CD4-positive, alpha-beta T cell treated with Interleukin-12 subunit alpha and Interleukin-12 subunit beta, for 1 hour (primary cell): ENCODE data around the gene LRP1B.
"Not testable (repeated sequence)": the region's sequence is repeated elsewhere in the genome, so short reads cannot be mapped to it uniquely, and the experiment has no call there.

Experiments used
- DNase-seq: peaks from one replicate; pipeline ENCODE4 v3.0.0-alpha.2; 2020

The LRP1B gene

DNA sequence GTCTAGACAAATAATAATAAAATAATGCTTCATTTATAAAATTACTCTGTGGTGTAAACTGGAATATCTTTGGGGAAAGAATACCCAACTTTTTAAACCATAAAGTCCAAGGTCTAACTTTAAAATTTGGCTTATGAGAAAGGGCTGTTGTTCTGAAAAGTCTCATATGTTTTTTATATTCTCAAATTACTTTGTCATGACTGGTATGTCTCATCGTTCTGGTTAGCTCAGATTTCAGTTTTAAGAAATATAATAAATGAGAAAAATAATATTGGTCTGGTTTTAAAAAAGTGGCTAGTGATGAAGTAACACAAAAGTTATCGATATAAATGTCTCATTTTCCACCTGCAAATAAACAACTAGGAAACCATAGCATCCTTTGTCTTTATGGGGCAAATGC is 1658.1 kb downstream of the LRP1B start:
- no peak for DNase-seq

DNA sequence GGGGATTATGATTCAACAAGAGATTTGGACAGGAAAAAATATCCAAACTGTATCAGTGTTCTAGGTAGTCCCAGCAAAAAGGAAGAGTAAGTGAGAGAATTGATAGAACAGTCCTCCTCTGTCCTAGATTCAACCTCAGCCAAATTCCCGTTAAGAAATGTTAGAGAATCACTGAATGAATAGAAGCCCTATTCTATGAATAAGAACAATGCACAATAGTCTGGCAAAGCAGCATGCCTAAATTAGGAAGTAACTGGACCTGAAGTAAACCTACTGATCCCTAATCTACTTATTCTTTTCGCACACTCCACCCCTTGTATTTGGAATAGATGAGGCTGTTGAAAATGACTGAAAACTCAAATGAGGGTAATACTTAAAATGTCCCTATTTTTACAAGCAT is 1665.5 kb downstream of the LRP1B start:
- no peak for DNase-seq

DNA sequence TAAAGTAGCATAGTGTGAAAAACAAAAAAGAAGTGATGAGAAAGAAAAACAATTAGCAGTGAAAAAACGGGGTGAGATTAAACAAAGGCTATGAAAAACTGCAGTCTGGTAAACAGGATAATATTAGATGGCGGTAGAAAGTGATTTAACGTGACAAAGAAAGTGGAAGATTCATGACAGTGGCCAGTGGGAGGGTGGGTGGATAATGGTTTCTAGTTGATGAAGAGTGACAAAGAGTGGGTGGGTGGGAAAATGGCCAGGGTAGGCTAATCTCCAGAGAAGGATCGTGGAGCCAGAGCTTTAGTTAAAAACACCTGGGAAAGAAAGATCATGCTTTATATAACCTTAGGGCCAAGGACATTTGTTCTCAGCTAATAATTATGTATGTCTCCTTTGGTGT is 1667.8 kb downstream of the LRP1B start:
- DNase-seq, result no peak

DNA sequence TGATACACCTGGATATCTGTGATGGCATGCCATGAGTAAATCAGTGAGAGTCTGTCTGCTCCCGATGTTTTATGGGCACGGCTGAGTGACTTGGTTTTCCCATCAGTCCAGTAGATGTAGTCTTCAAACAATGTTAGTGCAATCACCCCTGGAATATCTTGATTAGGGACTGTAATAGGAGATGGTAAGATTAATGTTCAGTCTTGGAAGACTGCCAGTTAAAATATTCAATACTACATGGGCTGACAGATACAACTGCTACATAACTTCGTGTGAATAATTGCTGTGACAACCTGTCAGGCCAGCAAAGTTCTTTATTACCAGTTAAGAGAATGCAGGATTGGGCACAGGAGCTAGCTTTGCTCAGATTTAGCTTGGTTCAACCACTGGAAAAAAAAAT is 1673.3 kb downstream of the LRP1B start:
- DNase-seq, result no peak

DNA sequence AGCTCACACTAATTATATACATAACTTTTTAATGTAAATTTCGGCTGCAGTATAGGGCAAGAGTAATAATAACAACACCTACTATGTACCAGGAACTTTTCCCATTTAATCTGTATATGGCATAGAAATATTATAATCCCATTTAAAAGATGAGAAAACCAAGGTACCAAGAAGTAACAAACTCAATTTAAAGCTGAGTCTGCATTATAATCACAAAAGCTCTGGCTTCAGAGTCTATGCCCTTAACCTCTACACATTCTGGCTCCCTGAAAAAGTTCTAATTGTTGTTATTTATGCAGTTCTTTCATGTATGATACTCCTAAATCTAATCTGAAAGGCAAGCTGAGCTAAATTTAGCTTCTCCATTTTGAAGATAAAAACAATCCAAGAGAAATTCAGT is 1675.5 kb downstream of the LRP1B start:
- no peak for DNase-seq

DNA sequence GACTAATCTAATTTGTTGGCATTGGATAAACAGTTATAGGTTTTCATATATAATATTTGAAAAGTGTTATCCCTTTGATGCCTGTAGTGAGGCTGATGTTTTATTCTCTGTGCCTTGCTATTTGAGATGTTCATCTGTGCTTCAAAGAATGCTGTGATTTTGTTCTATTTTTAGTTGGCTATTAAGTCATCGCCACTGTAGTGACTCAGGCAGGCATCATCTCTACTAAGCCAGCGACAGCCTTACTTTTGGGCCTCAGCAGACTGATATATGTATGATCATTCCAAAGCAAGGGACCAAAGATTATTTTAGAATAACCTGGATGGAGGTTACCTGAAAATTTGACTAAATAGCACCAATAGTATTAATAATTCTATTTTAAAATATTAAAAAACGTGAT is 1676.1 kb downstream of the LRP1B start:
- DNase-seq, result no peak

DNA sequence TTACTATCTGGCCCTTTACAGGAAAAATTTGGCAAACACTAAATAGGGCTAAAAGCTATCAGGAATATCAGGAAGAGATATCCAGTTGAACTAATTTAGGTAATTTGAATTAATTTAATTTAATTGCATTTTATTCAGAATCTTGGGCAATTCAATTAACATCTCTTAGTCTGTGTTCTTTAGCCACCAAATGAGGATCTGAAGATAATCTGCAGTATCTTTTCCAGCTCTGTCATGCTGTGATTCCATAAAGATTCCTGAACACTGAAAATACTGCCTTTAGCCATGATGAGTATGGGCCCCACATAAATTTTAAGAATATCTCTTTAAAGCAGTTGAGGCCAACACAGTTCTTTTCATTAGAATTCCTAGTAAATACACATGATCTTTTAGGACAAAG is 1679.5 kb downstream of the LRP1B start:
- DNase-seq, result no peak

DNA sequence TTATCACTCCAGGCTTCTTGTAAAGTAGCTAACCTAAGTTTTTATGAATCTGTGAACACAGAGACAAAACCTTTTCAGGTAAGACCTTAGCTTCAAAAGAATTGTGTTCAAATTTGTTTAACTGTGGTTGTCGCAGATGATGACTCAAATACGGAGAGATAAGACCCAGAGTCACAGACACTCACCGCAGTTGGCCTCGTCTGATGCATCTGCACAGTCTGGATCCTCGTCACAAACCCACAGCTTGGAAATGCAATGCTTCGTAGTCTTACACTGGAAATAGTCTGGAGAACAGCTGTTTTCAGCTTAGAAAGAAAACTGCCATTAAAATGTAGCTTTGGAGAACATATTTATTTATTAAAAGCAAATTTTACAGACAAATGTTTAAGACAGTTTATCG is 1688.5 kb downstream of the LRP1B start:
- DNase-seq, result no peak

DNA sequence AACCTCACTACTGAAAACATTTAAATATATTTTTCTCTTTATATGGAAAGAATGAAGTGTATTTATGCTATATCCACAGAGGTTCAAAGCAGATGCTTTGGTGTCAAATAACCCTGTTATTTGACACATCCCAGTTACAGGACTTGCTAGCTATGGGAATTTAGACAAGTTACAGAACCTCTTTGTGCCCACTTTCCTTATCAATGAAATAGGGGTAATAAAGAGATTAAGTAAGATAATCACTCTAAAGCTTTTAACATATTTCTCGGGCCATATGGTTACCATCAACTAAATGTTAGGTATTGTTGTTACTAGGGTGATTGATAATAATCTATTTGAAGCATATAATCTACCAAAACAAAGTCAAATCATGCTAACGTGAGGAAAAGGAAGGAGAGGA is 1690.0 kb downstream of the LRP1B start:
- DNase-seq, result no peak

DNA sequence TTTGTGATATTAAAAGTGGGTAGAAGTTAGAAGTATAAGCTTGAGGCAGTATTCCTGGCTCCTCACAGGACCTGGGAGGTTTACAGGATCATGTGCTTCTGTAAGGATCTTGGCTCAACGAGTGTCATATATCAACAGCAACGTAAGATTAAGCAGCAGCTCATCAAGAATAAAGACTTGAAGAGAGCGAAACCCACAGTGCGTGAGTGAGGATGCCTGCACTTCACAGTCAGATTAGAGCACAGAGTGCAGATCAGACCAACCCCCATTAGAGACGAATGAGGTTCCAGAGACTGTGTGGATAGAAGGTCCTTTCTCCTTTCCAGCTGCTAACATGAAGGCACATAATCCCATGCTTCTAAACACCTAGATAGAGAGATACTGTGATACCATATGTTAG is 1693.9 kb downstream of the LRP1B start:
- DNase-seq, result no peak

DNA sequence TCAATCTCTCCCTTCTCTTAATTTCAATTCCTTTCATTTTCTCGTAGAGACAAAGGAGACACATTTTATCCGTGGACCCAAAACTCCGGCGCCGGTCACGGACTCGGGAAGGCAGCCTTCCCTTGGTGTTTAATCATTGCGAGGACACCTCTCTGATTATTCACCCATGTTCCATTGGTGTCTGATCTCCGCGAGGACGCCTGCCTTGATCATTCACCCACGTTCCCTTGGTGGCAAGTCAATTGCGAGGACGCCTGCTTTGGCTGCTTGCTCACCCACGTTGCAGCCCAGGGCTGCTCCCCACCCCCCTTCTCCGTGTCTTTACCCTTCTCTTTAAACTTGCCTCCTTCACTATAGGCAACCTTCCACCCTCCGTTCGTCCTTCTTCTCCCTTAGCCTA is 1703.8 kb downstream of the LRP1B start:
- not testable (repeated sequence) for DNase-seq

DNA sequence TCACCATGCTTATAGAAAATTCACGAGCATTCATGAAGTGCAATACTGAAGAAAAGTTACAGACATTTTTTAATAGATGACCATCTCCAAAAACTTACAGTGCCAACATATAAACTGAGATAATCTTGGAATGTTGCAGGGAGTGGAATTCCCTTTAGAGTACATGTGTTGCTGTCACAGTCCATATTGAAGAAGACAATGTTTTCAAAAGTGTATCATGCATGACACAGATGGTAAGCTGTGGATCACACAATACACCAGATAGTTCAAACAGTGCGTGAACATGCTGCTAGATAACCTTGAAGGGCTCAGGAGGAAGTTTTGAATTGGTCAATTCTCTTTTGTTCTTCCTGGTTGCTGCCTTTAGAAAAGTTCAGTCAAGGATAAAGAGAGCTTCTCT is 1706.3 kb downstream of the LRP1B start:
- DNase-seq, result no peak

DNA sequence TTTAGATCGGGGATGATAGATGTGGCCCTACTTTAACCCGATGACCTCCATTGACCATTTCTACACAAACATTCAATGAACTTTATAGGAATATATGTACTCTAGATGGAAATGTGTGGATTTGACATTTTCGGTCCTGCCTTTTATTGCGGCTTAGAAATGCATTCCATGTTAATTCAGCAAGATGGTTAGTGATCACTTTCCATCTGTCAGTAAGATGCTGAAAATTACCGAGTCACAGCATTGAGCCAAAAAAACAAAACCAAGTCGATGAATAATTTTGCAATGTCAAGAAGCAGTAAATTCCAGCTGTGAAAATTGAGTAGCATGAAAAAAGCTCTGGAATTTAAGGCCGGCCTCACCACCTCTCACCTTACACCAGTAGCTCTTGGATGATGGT is 1708.1 kb downstream of the LRP1B start:
- DNase-seq, result no peak

DNA sequence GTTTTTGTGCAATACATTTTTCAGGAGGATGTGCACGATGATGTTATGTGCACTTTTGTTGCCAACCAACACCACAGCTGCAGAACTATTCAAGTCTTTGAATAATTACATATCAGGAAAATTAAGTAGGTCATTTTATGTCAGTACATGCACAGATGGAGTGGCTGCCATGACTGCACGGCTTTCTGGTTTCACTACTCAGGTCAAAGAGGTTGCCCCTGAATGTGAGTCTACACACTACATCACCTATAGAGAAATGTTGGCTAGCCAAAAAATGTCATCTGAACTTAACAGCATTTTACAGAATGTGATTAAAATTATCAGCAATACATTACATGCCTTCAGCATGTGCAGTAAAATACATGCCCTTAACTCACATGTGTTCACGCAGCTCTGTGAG is 1713.3 kb downstream of the LRP1B start:
- no peak for DNase-seq

DNA sequence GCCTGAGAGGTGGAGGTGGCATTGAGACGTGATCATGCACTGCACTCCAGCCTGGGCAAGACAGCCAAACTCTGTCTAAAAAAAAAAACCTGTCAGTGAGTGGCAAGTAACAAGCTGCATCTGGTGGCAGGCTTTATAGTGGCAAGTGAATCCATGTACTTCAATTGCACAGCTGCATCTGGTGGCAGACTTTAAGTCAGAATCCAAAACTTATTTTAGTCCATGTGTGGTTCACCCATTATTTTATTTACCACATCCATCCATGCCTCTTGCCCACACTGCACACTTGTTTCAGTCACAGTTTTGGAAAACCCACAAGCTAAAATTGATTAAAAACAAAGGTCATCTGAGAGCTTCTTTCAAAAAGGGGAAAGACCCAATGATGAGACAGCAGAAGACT is 1714.2 kb downstream of the LRP1B start:
- no peak for DNase-seq

DNA sequence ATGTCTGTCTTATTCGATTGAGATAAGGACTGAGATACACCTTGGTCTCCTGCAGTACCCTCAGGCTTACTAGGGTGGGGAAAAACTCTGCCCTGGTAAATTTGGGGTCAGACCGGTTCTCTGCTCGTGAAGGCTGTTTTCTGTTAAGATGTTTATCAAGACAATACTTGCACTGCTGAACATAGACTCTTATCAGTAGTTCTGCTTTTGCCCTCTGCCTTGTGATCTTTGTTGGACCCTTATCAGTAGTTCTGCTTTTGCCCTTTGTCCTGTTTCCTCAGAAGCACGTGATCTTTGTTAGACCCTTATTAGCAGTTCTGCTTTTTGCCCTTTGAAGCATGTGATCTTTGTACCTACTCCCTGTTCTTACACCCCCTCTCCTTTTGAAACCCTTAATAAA is 1715.8 kb downstream of the LRP1B start:
- not testable (repeated sequence) for DNase-seq

DNA sequence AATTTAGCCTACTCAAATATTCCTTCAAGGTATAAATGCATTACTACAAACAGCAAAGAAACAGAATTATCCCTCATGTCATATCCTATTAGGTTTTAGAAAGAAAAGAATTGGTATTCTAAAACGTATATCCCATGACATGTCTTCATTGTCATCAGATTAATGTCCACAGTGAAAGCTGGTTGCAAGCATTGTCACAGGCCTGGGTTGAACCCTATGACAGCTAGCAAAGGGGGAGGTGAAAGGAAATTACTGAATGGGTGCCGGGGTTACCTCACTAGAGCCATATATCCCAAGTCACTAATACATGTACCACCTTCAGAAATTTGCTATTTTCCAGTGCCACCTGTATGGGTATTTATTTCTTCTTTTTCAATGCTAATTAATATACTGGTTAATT is 1720.1 kb downstream of the LRP1B start:
- no peak for DNase-seq

DNA sequence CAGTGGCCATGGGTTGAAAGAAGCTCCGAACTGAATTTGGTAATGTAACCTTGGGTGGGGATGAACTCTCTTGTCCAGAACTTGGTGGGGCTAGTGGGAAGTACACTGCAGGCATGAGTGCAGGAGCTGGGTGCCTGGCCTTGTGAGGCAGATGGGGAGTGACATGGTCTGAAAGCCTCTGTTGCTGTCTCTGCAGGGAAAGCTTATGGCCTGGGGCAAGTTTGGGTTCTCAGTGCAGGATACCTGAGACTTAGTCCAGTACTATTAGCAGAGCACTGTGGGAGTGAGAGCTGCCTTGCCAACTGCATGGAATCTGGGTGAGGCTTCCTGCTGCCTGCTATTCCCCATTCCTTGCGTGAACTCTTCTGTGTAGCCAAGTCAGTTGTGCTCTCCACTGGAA is 1729.8 kb downstream of the LRP1B start:
- no peak for DNase-seq

DNA sequence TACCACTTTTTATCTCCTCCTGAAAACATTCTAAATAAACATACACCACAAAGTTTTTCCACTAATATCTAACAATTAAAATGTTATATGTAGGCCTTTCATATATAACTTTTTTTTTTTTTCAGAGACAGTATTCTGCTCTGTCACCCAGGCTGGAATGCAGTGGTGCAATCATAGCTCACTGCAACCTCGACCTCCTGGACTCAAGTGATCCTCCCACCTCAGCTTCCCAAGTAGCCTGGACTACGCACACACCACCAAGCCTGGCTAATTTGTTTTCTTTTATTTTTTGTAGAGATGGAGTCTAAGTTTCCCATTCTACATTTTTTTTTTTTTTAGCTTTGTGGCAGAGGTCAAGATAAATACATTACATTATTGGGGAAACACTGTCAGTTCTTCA is 1738.0 kb downstream of the LRP1B start:
- no peak for DNase-seq

DNA sequence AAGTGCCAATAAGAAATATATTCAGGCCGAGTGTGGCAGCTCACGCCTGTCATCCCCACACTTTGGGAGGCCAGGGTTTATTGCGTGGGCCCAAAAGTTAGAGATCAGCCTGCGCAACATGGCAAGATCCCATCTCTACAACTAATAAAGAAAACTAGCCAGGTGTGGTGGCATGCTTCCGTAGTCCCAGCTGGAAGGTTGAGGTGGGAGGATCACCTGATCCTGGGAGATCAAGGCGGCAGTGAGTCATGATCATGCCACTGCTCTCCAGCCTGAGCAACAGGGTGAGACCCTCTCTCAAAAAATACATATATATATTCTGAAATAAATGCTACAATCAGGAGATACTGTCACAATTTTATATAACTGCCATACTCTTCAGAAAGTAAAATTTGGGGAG is 1745.9 kb downstream of the LRP1B start:
- DNase-seq, result no peak

DNA sequence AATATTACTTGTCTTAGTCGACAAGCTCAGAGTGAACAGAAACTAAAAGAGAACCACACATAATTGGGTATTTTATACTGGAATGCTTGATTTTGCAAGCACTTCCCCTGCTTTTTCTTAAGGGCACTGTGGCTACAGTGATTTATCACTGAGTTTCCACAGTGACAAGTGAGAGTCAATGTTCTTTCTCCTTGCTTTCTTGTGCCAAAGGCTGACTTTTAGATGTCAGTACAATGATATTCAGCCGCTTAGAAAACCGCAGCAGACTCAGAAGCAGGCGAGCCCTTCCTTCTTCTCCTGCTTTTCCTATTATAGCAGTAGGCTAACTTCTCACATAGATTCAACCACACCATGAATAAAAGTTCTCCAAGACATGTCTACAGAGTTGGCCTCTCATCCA is 1747.0 kb downstream of the LRP1B start:
- no peak for DNase-seq

DNA sequence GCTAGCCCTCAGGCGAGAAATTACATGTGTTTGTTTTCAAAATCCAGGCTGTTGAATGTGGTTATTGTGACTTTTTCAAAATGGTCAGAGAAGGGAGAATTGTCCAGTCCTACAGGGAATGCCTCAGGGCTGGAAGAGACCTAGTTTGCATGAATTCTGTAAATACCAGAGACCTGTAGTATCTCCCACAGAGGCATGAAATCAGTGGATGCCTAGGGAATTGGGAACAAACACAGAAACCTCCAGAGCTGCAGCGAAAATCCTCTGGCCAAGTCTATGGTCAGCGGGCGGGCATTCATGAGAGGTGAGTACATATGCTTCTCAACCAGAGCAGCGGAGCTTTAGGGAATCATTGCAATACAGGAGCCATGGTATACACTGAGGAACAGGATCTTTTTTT is 1754.1 kb downstream of the LRP1B start:
- no peak for DNase-seq

DNA sequence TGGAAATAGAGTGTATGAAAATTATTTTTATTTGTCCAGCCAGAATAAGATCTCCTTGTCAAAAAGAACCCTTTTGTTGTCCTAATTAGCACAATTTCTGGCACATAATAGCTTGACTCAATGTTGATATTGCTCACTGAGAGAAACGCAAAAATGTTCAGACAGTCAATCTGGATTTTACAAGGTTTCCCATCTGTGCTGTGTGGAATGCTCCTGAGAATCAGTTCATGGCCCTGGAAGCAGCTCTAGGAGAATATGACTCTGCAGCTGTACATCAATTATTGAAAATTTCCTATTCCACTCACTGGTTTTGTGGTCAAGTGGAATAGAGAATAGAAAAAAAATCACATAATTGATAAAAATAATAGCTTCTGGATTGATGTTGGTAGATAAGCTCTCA is 1767.7 kb downstream of the LRP1B start:
- DNase-seq, result no peak

DNA sequence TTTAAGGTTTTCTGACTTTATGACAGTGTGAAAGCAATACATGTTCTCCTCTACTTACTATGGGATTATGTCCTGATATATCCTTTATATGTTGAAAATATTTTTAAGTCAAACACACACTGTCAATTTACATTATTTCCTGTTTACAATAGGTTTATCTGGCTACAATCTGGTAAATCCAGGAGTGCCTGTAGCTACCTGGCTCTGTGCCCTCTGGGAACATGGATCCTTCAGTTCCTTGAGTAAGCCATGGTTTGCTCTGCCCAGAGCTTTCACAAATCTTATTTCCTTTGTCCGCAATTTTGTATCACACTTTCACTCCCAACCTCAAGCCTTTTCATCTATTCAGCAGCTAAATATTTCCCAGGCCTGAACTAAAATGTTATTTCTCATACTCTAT is 1768.5 kb downstream of the LRP1B start:
- DNase-seq, result no peak

DNA sequence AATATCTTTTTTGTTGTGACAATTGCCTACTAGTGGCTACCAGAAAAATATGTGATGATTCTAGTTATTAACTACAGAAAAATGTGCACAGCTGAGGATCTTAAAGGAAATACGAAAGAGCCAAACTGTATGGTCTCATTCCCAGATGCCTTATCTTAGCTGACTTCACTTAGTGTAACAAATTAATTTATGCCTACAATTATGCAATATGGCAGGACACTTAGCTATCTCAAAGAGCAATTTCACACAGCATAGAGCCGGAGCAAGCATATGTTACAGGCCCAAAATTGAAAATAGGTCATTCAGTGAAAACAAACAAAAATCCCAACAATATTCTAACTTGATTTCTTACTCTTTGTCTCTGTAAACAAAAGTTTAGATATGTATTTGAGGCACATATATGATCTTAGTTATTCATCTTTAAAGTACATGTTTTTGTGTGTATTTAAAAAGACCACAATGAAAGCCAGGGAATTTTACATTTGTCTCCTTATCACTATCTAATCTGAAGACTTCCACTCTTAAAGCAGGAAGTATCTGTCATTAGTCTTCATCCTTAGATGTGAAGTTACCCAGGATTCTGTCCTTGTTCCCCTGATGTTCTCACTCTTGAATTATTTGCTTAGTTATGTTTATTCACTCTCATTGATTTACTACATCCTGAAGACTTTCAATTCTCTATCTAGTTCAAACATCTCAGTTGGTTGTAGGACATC is 1771.6 kb downstream of the LRP1B start:
- no peak for DNase-seq

DNA sequence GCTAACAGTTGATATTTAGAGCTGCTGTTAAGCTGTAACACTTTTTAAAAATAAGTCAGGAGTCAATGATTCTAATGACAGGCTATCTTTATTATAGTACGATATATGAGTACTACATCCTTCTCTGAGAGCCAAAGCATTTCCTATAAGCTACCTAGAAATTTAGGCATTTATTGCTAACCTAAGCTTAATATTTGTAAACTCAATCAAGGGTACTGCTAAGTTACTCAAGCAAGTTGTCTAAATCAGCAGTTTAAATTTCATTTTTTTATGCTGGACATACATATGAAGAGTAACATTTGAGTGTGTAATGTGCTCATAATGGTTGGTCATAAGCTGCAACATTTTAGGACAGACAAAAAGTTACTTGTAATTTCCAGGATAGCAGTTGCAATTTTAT is 1774.1 kb downstream of the LRP1B start:
- no peak for DNase-seq
